Stimulated activated CD4-positive, alpha-beta T cell treated with anti-CD3 and anti-CD28 coated beads, Interleukin-1b, Interleukin-23, amount 100 ng/mL, for 48 hours (primary cell): ENCODE data around the gene SLC13A2.
"Not testable (repeated sequence)": the region's sequence is repeated elsewhere in the genome, so short reads cannot be mapped to it uniquely, and the experiment has no call there.

Source experiments
- DNase-seq: peaks from one replicate; pipeline ENCODE4 v3.0.0-alpha.2; 2020

Gene SLC13A2, protein sequence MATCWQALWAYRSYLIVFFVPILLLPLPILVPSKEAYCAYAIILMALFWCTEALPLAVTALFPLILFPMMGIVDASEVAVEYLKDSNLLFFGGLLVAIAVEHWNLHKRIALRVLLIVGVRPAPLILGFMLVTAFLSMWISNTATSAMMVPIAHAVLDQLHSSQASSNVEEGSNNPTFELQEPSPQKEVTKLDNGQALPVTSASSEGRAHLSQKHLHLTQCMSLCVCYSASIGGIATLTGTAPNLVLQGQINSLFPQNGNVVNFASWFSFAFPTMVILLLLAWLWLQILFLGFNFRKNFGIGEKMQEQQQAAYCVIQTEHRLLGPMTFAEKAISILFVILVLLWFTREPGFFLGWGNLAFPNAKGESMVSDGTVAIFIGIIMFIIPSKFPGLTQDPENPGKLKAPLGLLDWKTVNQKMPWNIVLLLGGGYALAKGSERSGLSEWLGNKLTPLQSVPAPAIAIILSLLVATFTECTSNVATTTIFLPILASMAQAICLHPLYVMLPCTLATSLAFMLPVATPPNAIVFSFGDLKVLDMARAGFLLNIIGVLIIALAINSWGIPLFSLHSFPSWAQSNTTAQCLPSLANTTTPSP

DNA sequence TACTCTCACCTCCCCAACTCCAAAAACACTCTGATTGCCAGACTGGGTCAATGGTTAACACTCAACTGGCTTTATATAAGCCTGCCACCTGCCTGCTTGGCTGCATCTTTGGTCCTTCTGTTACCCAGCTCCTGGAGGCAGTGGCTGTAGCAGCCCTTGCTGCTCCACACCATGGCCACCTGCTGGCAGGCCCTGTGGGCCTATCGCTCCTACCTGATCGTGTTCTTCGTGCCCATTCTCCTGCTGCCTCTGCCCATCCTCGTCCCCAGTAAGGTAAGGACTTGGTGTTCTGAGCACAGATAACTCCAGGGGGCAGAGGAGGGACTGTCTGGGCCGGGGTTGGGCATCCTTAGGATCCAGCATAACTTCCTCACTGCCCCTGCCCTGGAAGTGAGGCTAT lies at the start of gene SLC13A2:
TSS of gene SLC13A2 (plus strand) at position 103 of the 400 bp plus-strand sequence. CDS start at position 172, 69 bp downstream.
- DNase-seq, result no peak

DNA sequence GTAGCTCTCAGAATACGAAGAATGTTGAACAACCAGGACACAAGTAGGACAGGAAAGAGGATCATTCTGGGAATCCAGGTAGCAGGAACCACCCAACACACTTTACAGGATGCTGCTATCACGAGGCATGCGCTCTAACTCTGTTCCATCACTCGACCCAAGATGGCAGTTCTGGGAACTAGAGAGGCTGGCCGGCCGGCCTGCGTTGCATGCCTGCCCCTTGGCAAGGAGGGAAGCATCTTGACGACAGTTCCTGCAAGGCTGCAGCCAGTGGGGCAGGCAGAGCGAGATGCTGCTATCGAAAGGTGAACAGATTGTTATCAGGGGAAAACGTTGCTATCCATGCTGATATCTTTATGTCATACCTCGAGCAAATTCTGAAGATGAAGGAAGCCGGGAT lies 48.2 kb upstream of the SLC13A2 start:
- DNase-seq, result no peak

DNA sequence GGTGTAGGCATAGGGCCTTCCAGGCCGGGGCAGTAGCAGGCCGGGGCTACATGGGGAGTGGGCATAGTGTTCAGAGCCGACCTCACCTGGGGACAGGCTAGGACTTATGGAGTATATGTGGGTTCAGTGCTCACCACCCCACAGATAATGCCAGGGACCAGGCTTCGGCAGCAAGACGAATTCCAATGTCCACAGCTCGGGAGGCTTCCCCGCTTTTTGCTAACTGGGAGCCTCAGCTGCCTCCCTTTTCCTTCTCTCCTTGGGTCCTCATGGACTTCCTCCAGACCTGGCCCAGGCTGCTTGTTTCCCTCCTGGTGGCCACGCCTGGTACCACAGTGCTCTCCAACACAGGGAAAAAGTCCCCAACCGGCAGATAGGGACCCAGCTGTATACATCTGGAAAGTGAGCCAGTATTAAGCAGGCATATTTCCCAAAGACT lies 47.3 kb upstream of the SLC13A2 start:
- no peak for DNase-seq

DNA sequence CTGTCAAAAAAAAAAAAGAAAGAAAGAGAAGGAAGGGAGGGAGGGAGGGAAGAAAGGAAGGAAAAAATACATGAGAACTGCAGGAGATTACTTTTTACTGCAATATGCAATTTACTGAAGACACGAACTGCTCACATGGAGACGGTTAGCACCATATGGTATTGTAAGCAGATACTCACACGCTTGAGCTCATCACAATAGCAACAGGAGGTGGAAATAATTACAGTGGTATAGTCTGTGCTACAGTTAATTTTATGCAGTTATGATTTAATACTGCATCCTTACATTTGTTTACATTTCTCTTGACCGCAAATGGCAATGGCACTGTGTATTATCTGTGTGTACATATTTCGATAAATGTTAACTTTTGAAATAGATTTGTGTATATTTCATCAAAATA lies 46.1 kb upstream of the SLC13A2 start:
- no peak for DNase-seq

DNA sequence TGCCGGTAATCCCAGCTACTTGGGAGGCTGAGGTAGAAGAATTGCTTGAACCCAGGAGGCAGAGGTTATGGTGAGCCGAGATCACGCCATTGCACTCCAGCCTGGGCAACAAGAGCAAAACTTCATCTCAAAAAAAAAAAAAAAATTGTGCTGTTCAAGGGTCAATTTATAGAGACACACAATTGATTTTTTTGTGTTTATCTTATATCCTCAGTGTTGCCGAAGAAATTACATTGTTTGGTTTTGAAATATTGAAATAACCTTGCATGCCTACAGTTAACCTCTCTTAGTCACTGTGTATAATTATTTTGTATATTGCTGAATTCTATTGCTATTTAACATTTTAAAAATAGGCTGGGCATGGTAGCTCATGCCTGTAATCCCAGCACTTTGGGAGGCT lies 45.5 kb upstream of the SLC13A2 start:
- DNase-seq, result not testable (repeated sequence)

DNA sequence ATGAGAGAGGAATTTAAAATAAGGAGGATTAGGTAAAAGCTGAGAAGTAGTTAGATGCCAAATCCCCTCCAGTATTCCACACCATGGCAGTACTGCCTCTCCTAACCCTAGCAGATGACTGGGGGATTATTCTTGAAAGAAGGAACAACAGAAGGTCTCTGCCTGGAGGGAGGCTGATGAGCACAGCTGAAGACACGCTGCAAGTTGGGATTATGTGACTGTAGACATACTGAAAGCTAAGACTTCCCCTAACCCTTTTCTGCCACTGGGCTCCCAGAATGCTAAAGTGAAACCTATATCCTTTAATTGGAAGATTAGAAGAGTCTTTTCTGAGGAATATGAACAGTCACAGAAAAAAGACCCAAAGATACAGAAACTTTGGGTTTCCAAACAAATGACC lies 39.7 kb upstream of the SLC13A2 start:
- no peak for DNase-seq

DNA sequence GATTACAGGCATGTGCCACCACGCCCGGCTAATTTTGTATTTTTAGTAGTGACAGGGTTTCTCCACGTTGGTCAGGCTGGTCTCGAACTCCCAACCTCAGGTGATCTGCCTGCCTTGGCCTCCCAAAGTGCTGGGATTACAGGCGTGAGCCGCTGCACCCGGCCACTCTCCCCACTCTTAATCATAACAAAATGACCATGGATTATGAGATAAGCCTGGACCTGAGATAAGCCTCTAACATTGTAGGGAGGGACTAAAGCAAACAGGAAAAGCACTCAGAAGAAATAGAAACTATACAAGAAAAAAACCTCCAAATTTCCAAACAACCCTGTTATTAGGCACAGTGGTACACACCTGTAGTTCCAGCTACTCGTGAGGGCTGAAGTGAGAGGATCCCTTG lies 39.1 kb upstream of the SLC13A2 start:
- not testable (repeated sequence) for DNase-seq

DNA sequence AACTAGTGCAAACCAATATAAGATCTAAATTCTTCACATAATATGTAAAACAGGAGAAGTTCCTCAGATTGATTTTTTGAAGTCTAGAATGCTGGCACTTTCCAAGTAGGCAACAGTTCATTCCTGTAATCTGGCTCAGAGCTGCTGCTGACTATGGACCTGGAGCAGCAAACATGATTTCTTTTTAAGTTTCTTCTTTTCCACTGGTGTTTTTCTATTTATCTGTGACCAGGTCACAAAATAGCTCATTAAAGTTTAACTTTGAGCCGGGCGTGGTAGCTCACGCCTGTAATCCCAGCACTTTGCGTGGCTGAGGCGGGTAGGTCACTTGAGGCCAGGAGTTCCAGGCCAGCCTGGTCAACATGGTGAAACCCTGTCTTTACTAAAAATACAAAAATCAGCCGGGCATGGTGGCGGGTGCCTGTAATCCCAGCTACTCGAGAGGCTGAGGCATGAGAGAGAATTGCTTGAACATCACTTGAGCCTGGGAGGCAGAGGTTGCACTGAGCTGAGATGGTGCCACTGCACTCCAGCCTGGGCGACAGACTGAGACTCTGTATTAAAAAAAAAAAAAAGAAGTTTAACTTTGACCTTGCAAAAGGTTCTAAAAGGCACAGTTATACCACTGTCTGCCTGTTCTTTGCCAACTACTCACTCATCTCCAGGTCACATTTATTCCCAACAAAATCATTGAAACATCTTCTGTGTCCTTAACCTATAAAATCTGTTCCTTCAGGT lies 29.4 kb upstream of the SLC13A2 start:
- DNase-seq, result no peak

DNA sequence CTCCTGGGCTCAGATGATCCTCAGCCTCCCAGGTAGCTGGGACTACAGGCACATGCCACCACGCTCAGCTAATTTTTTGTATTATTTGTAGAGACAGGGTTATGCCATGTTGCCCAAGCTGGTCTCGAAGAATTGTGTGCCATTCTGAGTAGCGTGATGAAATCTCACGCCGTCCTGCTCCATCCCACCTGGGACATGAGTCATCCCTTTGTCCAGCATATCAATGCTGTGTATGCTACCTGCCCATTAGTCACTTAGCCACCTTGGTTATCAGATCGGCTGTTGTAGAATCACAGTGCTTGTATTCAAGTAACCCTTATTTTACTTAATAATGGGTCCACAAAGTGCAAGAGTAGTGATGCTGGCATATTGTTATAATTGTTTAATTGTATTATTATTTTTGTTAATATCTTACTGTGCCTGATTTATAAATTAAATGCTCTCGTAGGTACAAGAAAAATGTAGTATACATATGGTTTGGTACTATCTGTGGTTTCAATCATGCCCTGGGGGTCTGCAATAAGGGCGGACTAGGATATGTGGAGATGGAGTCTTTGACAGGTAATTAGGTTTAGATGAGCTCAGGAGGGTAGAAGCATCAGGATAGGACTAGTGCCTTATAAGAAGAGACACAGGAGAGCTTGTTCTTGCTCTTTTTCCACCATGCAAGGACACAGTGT lies 26.6 kb upstream of the SLC13A2 start:
- DNase-seq, result no peak

DNA sequence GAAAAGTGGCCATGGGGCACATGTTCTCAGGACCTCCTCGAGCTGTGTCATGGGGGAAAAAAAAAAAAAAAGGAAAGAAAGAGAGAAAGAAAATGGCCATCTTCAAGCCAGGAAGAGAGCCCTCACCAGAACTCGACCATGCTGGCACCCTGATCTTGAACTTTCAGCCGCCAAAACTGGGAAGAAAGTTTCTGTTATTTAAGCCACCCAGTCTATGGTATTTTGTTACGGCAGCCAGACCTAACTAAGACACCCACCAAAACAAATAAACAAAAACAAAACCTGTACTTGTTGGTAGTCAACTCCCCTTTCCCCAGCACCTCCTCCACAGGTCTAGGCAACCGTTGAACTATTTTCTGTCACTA lies 26.1 kb upstream of the SLC13A2 start:
- no peak for DNase-seq

DNA sequence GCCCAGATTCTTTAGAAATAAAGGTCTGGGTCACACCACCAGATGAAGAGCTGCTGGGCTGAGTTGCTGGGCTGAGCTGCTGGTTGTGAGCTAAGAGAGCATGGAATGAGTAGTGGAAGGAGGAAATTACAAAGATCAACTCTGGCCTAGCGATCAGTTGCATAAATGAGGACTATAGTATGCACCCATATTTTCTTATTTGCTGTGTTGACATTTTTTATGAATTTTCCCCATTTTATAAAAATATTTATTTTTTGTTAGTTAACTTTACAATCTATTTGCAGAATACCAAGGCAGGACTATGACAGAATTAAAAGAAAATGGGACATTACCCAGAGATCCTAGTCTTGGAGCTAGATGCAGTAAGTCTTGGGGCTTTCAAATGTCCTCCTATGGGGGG lies 23.6 kb upstream of the SLC13A2 start:
- DNase-seq, result no peak

DNA sequence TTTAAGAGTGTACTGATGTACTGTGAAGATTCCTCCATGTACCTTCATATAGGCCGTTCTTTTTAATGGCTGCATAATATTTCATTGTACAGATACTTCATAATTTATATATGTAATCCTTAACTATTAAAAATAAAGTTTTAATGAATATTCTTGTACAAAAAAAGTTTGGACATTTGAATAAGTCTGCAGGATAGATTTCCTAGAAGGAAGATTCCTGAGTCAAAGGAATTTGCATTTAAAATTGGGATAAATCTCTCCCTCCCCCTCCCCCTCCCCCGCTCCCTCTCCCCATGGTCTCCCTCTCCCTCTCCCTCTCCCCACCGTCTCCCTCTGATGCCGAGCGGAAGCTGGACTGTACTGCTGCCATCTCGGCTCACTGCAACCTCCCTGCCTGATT lies 15.6 kb upstream of the SLC13A2 start:
- DNase-seq, result no peak

DNA sequence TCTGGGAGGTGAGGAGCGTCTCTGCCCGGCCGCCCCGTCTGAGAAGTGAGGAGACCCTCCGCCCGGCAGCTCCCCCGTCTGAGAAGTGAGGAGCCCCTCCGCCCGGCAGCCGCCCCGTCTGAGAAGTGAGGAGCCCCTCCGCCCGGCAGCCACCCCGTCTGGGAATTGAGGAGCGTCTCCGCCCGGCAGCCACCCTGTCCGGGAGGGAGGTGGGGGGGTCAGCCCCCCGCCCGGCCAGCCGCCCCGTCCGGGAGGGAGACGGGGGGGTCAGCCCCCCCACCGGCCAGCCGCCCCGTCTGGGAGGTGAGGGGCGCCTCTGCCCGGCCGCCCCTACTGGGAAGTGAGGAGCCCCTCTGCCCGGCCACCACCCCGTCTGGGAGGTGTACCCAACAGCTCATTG lies 14.6 kb upstream of the SLC13A2 start:
- DNase-seq, result not testable (repeated sequence)

DNA sequence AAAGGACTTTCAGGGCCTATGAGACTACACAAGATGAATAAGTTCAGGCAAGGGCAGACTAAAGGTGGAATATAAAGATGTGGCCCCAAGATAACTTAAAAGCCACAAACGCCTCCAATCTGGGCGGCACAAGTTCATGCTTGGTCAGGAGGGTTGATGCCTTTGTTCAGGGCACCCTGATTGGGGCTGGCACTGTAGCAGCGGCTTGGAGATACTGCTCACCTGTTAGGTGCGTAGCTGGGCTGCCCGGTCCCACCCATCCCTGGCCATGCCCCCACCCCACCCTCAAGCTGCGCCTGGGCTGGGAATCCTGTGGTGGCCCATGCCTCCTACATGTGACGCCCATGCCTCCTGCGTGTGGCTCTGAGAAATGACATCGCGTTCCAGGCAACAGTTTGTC lies 12.5 kb upstream of the SLC13A2 start:
- DNase-seq, result no peak

DNA sequence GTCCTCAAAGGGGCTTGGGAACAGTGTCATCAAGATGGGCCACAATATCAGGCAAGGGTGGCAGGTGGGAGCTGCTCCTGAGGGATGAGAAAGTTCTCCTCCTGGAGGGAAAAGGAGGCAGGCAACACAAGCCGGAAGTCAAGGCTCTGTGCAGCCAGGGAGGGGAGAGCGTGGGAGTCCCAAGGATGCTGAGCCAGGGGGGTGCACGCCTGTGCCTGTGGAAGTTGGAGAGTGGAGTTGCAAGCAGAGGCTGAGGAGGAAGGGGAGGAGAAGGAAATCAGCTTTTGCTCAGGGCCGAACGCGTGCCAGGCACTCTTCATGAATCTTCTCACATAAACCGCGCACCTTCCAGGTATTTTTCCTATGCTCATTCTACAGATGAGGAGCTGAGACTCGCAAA lies 7.4 kb upstream of the SLC13A2 start:
- DNase-seq, result no peak

DNA sequence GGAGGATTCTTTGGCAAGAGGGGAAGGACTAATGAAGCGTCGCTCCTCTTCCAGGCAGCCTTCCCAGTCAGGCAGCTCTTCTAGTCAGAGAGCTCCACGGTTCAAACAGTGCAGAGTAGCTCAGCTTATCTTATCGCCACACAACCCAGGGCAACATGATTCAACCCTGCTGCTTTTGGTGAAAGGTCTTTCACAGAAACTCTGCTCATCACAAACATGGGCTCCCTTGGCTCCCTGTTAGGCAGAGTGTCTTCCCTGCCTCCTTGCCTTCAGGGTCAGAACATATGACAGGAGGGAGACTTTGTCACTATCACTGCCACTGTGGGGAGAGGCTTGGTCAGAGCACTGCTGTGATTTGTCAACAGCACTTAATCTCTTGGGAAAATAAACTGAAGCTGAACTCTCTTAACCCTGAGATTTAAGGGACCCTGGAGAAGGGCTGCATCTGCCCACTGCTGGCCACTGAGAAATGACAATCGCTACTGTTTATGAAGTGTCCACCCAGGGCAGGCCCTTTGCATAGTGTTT lies 6.9 kb upstream of the SLC13A2 start:
- no peak for DNase-seq

DNA sequence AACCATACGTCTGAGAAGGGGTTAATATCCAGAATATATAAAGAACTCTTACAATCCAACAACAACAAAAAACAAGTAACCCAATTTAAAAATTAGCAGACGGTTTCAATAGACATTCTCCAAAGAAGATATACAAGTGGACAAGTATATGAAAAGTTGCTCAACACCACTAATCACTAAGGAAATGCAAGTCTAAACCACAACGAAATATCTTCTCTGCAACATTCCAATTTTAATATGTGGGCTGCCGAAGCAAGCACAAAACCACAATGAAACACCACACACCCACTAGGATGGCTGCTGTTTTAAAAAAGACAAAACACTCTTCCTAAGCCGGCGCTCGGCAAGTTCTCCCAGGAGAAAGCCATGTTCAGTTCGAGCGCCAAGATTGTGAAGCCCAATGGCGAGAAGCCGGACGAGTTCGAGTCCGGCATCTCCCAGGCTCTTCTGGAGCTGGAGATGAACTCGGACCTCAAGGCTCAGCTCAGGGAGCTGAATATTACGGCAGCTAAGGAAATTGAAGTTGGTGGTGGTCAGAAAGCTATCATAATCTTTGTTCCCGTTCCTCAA lies 5.9 kb upstream of the SLC13A2 start:
- no peak for DNase-seq

DNA sequence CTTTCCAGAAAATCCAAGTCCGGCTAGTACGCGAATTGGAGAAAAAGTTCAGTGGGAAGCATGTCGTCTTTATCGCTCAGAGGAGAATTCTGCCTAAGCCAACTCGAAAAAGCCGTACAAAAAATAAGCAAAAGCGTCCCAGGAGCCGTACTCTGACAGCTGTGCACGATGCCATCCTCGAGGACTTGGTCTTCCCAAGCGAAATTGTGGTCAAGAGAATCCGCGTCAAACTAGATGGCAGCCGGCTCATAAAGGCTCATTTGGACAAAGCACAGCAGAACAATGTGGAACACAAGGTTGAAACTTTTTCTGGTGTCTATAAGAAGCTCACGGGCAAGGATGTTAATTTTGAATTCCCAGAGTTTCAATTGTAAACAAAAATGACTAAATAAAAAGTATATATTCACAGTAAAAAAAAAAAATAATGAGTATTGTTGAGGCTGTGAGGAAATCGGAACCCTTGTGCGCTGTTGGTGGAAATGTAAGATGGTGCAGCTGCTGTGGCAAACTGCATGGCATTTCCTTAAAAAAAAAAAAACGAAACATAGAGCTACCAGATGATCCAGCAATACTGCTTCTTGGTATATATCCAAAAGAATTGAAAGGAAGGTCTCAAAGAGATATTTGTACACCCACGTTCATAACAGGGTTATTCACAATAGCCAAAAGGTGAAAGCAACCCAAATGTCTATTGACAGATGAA lies 5.3 kb upstream of the SLC13A2 start:
- DNase-seq, result not testable (repeated sequence)

DNA sequence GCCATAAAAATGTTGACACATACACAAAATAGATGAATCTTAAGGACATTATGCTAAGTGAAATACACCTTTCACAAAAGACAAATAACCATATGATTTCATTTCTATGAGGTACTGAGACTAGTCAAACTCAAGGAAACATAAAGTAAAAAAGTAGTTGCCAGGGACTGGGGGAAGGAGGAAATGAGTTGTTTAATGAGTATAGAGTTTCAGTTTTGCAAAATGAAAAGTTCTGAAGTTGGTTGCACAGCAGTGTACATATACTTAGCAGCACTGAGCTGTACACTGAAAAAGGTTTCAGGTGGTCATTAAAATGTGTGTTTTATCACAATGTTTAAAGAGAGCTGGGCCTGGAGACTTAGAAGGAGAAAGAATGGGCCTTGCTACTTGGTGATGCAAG lies 4.7 kb upstream of the SLC13A2 start:
- no peak for DNase-seq

DNA sequence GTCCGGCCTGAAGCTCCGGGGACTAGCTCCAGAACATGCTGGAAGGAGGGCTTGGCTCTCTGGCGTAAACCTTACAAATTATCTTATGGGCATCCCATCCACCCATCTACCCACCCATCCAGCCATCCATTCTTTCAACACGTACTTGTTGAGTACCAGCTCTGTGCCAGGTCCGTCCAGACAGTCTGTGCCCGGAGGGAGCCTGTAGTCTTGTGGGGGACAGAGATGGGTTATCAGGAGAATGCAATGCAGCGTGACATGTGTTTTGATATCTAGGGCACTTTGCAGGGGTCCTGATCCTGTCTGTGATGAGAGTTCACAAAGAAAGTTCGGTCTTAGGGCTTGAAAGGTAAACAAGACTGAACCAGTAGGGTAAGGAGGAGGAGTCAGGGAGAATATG lies 4.1 kb upstream of the SLC13A2 start:
- no peak for DNase-seq

DNA sequence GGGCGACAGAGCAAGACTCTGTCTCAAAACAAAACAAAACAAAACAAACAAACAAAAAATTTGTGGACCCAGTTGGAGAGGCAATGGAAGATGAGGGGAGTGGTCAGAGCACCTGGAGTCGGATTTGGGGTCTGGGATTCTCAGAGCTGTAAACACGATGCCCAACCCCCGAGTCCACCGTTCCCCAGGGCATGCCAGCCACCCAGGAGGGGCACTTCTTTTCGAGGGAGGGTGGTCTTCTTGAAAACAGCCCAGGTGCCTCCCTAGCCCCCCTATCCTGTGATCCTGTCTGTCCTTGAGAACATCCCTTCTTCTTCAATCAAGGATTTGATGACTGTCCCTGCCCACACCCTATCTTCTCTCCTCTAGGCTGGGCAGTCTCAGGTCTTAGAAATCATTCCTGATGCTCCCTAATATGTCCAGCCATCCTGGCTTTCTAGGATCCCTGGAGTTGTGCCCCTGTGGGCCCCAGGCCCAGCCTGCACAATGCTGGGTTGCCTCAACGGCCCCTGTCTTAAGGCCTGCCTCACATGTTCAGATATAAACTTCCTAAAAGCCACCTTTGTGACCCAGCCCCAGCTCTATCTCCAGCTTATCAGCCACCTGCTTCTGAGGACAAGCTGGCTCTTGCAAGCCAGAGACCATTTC lies 3.1 kb upstream of the SLC13A2 start:
- DNase-seq, result no peak

DNA sequence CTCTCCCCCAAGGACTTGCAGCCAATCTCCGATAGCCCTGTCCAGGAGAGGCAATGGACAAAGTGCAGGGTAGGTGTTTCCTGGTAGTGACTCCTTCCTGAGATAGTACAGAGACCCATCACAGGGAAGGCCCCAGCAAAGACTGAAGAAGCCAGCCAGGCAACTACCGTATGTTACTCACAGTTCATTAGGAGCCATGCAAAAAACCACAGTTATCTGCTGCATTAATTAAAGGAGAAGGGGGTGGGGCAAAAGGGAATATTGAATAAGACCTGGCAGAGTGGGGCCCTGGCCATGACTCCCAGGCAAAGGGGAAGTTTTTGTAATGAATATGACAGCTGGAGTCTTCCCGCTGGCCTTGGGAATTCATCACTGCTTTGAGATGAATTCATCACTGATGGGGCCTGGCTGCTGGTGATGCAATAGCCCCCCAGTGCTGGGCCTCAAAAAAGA lies 2.5 kb upstream of the SLC13A2 start:
- no peak for DNase-seq
